Choroid plexus epithelial cell (primary cell): ENCODE results near the gene SNRNP48.

Source experiments
- DNase-seq: peaks from one replicate; pipeline ENCODE4 v3.0.0-alpha.2; 2010; ENCODE audit warnings: low read depth
- H3K4me3 ChIP-seq: 2 replicates; pipeline ENCODE4 v1.5.1; 2011; ENCODE audit warnings: low read depth, mild to moderate bottlenecking, control low read depth, low read length, moderate library complexity
- TF ChIP-seq, protein P1 (sequence below): conservative IDR thresholded peaks from 2 replicates; pipeline ENCODE4 v1.5.1; 2011; ENCODE audit warnings: low read depth, mild to moderate bottlenecking, control low read depth, inconsistent platforms, low read length, moderate library complexity

SNRNP48 gene

DNA sequence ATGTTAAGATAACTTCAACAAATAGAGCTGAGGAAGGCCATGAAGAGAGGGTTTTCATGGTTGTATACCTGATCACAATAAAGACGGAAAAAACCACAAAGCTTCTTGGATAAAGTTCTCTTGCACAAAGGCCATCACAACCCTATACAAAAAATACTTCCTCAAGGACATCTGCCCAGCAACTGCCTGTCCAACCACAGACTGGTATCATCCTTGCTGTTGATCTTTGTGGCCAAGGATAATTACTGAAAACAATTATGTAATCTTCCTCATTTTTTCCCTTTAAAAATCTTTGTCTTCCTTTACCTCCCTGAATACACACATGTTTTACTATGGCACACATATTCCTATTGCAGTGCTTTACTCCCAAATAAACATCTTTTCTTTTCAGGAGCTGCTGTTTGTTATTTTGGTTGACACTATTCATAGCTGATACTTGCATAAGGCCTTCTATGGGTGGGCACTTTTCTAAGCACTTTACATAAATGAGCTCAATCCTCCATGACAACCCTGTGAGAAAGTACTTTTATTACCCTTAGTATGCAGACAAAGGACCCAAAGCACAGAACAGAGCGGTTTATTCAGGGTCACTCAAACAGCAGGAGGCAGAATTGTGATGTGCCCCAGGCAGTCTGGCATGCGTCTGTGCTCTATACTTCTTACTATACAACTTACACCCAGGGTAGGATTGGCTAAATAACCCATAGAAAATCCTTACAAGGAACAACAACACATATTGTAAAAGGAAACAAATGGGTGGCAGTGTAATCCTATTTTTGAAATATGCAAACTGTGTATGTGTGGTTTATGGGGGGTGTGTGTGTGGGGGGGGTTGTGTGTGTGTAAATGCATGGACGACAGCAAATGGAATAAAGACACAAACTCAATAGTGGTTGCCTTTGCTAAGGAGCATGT, 35.1 kb downstream of the SNRNP48 start:
- no peak overlapping the region for H3K4me3 ChIP-seq
- TF ChIP-seq, protein P1, sequence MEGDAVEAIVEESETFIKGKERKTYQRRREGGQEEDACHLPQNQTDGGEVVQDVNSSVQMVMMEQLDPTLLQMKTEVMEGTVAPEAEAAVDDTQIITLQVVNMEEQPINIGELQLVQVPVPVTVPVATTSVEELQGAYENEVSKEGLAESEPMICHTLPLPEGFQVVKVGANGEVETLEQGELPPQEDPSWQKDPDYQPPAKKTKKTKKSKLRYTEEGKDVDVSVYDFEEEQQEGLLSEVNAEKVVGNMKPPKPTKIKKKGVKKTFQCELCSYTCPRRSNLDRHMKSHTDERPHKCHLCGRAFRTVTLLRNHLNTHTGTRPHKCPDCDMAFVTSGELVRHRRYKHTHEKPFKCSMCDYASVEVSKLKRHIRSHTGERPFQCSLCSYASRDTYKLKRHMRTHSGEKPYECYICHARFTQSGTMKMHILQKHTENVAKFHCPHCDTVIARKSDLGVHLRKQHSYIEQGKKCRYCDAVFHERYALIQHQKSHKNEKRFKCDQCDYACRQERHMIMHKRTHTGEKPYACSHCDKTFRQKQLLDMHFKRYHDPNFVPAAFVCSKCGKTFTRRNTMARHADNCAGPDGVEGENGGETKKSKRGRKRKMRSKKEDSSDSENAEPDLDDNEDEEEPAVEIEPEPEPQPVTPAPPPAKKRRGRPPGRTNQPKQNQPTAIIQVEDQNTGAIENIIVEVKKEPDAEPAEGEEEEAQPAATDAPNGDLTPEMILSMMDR = no peak
- peak; percentile 45 for DNase-seq

DNA sequence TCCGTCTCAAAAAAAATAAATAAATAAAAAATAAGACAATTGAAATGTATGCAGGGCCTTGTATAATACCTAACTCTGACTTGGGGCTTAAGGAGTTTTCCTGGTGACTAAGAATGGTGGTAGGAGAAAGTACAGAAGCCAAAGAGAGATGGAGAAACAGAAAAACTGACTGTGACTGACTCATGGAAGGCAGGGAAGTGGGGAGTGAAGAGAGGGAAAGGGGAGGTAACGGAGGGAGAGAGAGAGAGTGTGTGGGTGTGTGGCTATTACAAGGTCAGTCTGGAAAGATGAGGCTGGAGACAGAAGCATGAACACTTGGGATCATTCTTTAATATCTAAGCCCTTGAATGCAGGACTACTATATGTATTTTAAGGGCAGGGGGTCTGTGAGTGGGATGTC, 38.5 kb downstream of the SNRNP48 start:
- no peak for DNase-seq
- TF ChIP-seq, protein P1 = no peak
- H3K4me3 ChIP-seq = no peak overlapping the region

DNA sequence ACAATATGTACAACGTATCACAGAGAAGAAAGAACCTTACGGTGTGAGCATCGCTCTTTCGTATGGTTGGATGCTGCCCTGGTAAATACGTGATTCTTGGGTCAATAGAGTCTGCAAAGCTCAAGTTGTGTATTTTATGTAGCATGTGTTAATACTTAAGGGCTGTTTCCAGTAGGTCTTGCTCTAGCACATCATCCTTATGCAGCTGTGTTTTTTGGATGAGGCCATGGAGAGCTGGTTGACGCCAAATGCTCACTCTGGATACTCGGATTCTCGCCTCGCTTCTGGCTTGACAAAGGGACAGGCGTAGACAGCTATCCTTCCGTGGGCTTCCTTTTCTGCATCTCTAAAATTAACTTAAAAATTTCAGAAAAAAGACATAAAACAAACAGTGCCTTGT, 38.9 kb downstream of the SNRNP48 start:
- H3K4me3 ChIP-seq = no peak overlapping the region
- no peak for DNase-seq
- TF ChIP-seq, protein P1 = no peak

DNA sequence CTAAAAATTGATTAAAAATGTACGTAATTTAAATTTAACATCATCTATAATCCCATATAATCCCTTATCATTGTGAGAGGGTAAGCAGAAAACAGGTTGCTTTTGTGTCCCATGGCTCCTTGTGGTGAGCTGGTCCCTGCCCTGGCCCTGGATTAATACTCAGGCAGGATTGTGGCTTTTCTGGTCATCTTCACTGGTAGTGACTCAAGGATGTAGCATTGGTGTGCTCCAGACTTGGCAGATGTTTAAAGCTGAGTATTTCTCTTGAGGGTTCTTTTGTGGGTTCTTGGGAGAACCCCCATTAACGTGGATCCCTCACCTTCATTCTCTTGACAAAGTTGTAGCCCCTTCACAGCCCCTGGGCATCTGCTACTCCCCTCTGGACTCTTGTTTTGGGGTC, 39.3 kb downstream of the SNRNP48 start:
- TF ChIP-seq, protein P1 = no peak
- no peak overlapping the region for H3K4me3 ChIP-seq
- no peak for DNase-seq

DNA sequence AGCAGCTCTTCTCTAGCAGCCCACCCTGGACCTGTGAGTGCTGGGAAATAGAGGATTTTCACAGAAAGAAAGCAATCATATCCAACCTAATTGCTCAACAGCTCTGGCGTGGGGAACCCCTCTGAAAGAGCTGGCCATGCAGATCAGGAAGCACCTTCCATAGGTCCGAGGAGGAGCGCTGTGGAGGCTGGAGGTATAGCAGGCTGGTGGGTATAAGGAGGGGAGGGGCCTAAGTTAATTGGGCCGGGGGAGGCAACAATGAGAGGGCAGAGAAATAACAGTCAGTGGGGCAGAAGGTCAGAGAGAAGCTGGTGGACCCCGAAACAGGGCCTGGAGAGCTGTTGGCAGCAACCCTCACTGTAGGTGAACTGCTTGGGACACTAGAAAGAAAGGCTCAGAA, 40.8 kb downstream of the SNRNP48 start:
- no peak overlapping the region for H3K4me3 ChIP-seq
- no peak for DNase-seq
- TF ChIP-seq, protein P1 = no peak

DNA sequence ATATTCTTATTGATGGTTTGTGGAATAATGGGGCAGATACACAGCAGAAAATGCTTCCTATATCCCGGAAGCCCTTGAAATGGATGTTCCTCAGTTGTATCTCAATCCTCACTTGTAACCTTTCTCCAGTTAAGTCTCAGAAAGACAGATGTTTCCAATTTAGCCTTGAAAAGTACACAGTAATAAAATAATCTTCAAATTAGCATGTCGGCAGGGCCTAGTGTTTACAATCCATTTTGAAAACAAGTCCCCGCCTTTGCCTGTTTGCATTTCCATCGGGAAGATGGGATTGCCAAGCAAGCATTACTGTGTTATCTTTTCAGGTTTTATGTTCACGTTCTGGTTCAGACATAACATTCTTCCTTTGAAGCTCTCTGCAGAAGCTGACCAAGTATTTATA, 41.5 kb downstream of the SNRNP48 start:
- TF ChIP-seq, protein P1 = no peak
- DNase-seq = no peak
- H3K4me3 ChIP-seq = no peak overlapping the region
